H1 (cell line): ENCODE data around the gene NAALADL1. TPM values are rescaled to one million over a fixed set of nuclear protein-coding genes. Genes with fewer than 3 reads are reported as not detected.

Source experiments
- CTCF ChIA-PET: fragments of 300-600 bp; sonication (Branson Sonifier 250); formaldehyde crosslinking; loops from one replicate; lab custom pipeline; 2021; ENCODE audit not compliant: partially characterized antibody; lab: Charles Lee
- POLR2A ChIA-PET: fragments of 300-600 bp; sonication (Branson Sonifier 250); formaldehyde crosslinking; loops from one replicate; lab custom pipeline; 2021; ENCODE audit warnings: inconsistent platforms; ENCODE audit not compliant: partially characterized antibody; lab: Charles Lee
- DNase-seq, 2 experiments: peaks; one replicate each; pipeline versions ENCODE4 v3.0.0 to v3.0.0-alpha.2; 2010 to 2022; ENCODE audit warnings: low spot score in 2 of 2, low read depth in 1 of 2, mixed read lengths in 1 of 2
- FAIRE-seq: peaks from 2 replicates; lab custom pipeline; 2011; peaks lifted over from hg19 to GRCh38; lab: Jason Lieb, UNC
- H2AFZ ChIP-seq: 2 replicates; pipeline ENCODE4 v1.8.1; 2012; ENCODE audit warnings: low read length, inconsistent platforms
- H2AK5ac ChIP-seq: 2 replicates; pipeline ENCODE4 v1.6.1; 2013; ENCODE audit warnings: low read depth, low read length
- H2BK120ac ChIP-seq: replicated peaks from 2 replicates; pipeline ENCODE3; 2013; ENCODE audit warnings: low read depth, low read length, inconsistent platforms
- H2BK12ac ChIP-seq: 2 replicates; pipeline ENCODE4 v1.6.1; 2013; ENCODE audit warnings: low read depth, low read length
- H2BK15ac ChIP-seq: 2 replicates; pipeline ENCODE4 v1.6.1; 2013; ENCODE audit warnings: low read length
- H2BK20ac ChIP-seq: 2 replicates; pipeline ENCODE4 v1.6.1; 2013; ENCODE audit warnings: low read length
- H2BK5ac ChIP-seq: 2 replicates; pipeline ENCODE4 v1.6.1; 2013; ENCODE audit warnings: low read depth, low read length
- H3K14ac ChIP-seq: 2 replicates; pipeline ENCODE4 v1.6.1; 2013; ENCODE audit warnings: inconsistent platforms; ENCODE audit not compliant: insufficient read length
- H3K18ac ChIP-seq: 2 replicates; pipeline ENCODE4 v1.6.1; 2013; ENCODE audit warnings: low read length; ENCODE audit errors: extremely low read depth
- H3K23ac ChIP-seq: 2 replicates; pipeline ENCODE4 v1.6.1; 2013; ENCODE audit warnings: inconsistent platforms; ENCODE audit not compliant: insufficient read length
- H3K23me2 ChIP-seq: 2 replicates; pipeline ENCODE4 v1.6.1; 2013; ENCODE audit warnings: low read depth, low read length
- H3K27ac ChIP-seq: 2 replicates; pipeline ENCODE4 v1.6.1; 2011; ENCODE audit warnings: low read depth, low read length, inconsistent platforms
- H3K27me3 ChIP-seq, 4 experiments: replicated peaks in 1 of 4; 1 replicate in 1 of 4; 2 replicates in 3 of 4; pipeline versions ENCODE4 v1.6.1 to v1.8.1; 2011 to 2013; ENCODE audit warnings: low read length in 3 of 4, mild to moderate bottlenecking in 3 of 4, inconsistent platforms in 2 of 4, mixed read lengths in 2 of 4, moderate library complexity in 1 of 4; ENCODE audit not compliant: control insufficient read depth in 3 of 4, insufficient read depth in 3 of 4; ENCODE audit errors: extremely low read depth in 1 of 4
- H3K36me3 ChIP-seq, 4 experiments: 2 replicates each; pipeline versions ENCODE4 v1.6.1 to v1.8.1; 2011 to 2013; ENCODE audit warnings: mild to moderate bottlenecking in 4 of 4, low read length in 3 of 4, moderate library complexity in 2 of 4, control low read depth in 1 of 4, inconsistent platforms in 1 of 4; ENCODE audit not compliant: insufficient read depth in 4 of 4, control insufficient read depth in 2 of 4
- H3K4ac ChIP-seq: replicated peaks from 2 replicates; pipeline ENCODE3; 2013; ENCODE audit warnings: low read length, low read depth, mixed read lengths, inconsistent platforms; ENCODE audit not compliant: insufficient read length
- H3K4me1 ChIP-seq, 4 experiments: replicated peaks in 1 of 4; 1 replicate in 1 of 4; 2 replicates in 3 of 4; pipeline versions ENCODE4 v1.6.1 to v1.8.1; 2011 to 2013; ENCODE audit warnings: low read length in 3 of 4, inconsistent platforms in 2 of 4, mixed read lengths in 1 of 4; ENCODE audit not compliant: insufficient read depth in 4 of 4, control insufficient read depth in 3 of 4
- H3K4me2 ChIP-seq, 2 experiments: 2 replicates each; pipeline versions ENCODE4 v1.6.1 to v1.8.1; 2011 to 2013; ENCODE audit warnings: low read depth in 2 of 2, low read length in 2 of 2, control low read depth in 1 of 2, inconsistent platforms in 1 of 2, mild to moderate bottlenecking in 1 of 2; ENCODE audit not compliant: insufficient read depth in 1 of 2
- H3K4me3 ChIP-seq, 4 experiments: fragments of 200-600, 300-600 bp in 1 of 4; sonication (generic), shearing (Covaris generic), sonication (Bioruptor Twin) in 1 of 4; 2 replicates each; pipeline versions ENCODE4 v1.5.1 to v1.8.1; 2011 to 2016; ENCODE audit warnings: low read length in 4 of 4, low read depth in 3 of 4, control low read depth in 2 of 4, inconsistent platforms in 2 of 4, mild to moderate bottlenecking in 2 of 4, mixed read lengths in 1 of 4, moderate library complexity in 1 of 4; ENCODE audit not compliant: insufficient read depth in 2 of 4; ENCODE audit errors: extremely low read depth in 1 of 4
- H3K56ac ChIP-seq: replicated peaks from 2 replicates; pipeline ENCODE3; 2013; ENCODE audit warnings: low read depth, mild to moderate bottlenecking, mixed read lengths, low read length, inconsistent platforms; ENCODE audit not compliant: insufficient read length
- H3K79me1 ChIP-seq: 2 replicates; pipeline ENCODE4 v1.6.1; 2013; ENCODE audit warnings: low read depth, low read length, control low read depth
- H3K79me2 ChIP-seq, 2 experiments: 2 replicates each; pipeline versions ENCODE4 v1.6.1 to v1.8.1; 2012 to 2013; ENCODE audit warnings: low read length in 2 of 2, mild to moderate bottlenecking in 2 of 2, inconsistent platforms in 1 of 2; ENCODE audit not compliant: insufficient read depth in 2 of 2, control insufficient read depth in 1 of 2
- H3K9ac ChIP-seq, 4 experiments: replicated peaks in 1 of 4; 1 replicate in 1 of 4; 2 replicates in 3 of 4; pipeline versions ENCODE4 v1.6.1 to v1.8.1; 2011 to 2013; ENCODE audit warnings: low read depth in 3 of 4, low read length in 3 of 4, control low read depth in 2 of 4, mild to moderate bottlenecking in 2 of 4, moderate library complexity in 2 of 4, inconsistent platforms in 1 of 4; ENCODE audit errors: extremely low read depth in 1 of 4
- H3K9me3 ChIP-seq, 2 experiments: 2 replicates each; pipeline versions ENCODE4 v1.6.1 to v1.8.1; 2012 to 2013; ENCODE audit warnings: mild to moderate bottlenecking in 2 of 2, moderate library complexity in 2 of 2, control low read depth in 1 of 2, inconsistent platforms in 1 of 2, low read depth in 1 of 2, low read length in 1 of 2, mixed read lengths in 1 of 2; ENCODE audit not compliant: insufficient read depth in 2 of 2
- H4K20me1 ChIP-seq, 2 experiments: replicated peaks in 1 of 2; 2 replicates each; pipeline versions ENCODE3 to v1.8.1; 2011 to 2013; ENCODE audit warnings: inconsistent platforms in 2 of 2, low read length in 2 of 2, mild to moderate bottlenecking in 1 of 2; ENCODE audit not compliant: insufficient read depth in 2 of 2, control insufficient read depth in 1 of 2
- H4K5ac ChIP-seq: 2 replicates; pipeline ENCODE4 v1.6.1; 2013; ENCODE audit warnings: low read length, low read depth, mixed read lengths, inconsistent platforms; ENCODE audit not compliant: insufficient read length
- H4K8ac ChIP-seq: 2 replicates; pipeline ENCODE4 v1.8.0; 2013; ENCODE audit warnings: mild to moderate bottlenecking, moderate library complexity, low read length, inconsistent platforms; ENCODE audit not compliant: insufficient read depth; ENCODE audit errors: extremely low read depth
- H4K91ac ChIP-seq: replicated peaks from 2 replicates; pipeline ENCODE3; 2013; ENCODE audit warnings: low read length, mixed read lengths, inconsistent platforms; ENCODE audit not compliant: insufficient read length
- BACH1 ChIP-seq: IDR thresholded peaks from 2 replicates; pipeline ENCODE4 v1.6.1; 2012; ENCODE audit warnings: low read length, improper control_type of control experiment
- EZH2 ChIP-seq: fragments of 200-600 bp; sonication (generic); IDR thresholded peaks from 2 replicates; pipeline ENCODE4 v1.7.1; 2012; ENCODE audit warnings: low read depth, mild to moderate bottlenecking, moderate library complexity, low read length, inconsistent platforms; ENCODE audit not compliant: severe bottlenecking
- HDAC6 ChIP-seq: IDR thresholded peaks from one replicate; pipeline ENCODE4 v1.7.1; 2012; ENCODE audit warnings: low read depth, mild to moderate bottlenecking, inconsistent platforms, low read length, moderate library complexity
- KDM1A ChIP-seq: fragments of 200-600, 300-600 bp; sonication (generic); IDR thresholded peaks from 2 replicates; pipeline ENCODE4 v1.7.1; 2016; ENCODE audit warnings: mild to moderate bottlenecking, low read length, borderline replicate concordance
- KDM4A ChIP-seq: IDR thresholded peaks from one replicate; pipeline ENCODE4 v1.7.1; 2012; ENCODE audit warnings: low read depth, mild to moderate bottlenecking, moderate library complexity, low read length, inconsistent platforms; ENCODE audit not compliant: severe bottlenecking
- NANOG ChIP-seq: IDR thresholded peaks from 2 replicates; pipeline ENCODE4 v1.6.1; 2011; ENCODE audit warnings: low read length, low read depth, mild to moderate bottlenecking, inconsistent platforms; ENCODE audit not compliant: insufficient read depth, poor library complexity, severe bottlenecking
- RAD21 ChIP-seq, 2 experiments: IDR thresholded peaks in 1 of 2; conservative IDR thresholded peaks in 1 of 2; 2 replicates each; pipeline ENCODE4 v1.6.1; 2011; ENCODE audit warnings: low read depth in 2 of 2, low read length in 2 of 2, improper control_type of control experiment in 1 of 2, inconsistent platforms in 1 of 2, mild to moderate bottlenecking in 1 of 2, moderate library complexity in 1 of 2
- RBBP5 ChIP-seq: IDR thresholded peaks from 2 replicates; pipeline ENCODE4 v1.7.1; 2012; ENCODE audit warnings: low read depth, mild to moderate bottlenecking, inconsistent platforms, low read length, moderate library complexity, borderline replicate concordance
- RFX5 ChIP-seq: IDR thresholded peaks from 2 replicates; pipeline ENCODE4 v1.6.1; 2011; ENCODE audit warnings: low read depth, low read length, improper control_type of control experiment, borderline replicate concordance
- SIRT6 ChIP-seq: IDR thresholded peaks from one replicate; pipeline ENCODE4 v1.7.1; 2012; ENCODE audit warnings: low read length, inconsistent platforms
- SP4 ChIP-seq: IDR thresholded peaks from 2 replicates; pipeline ENCODE4 v1.6.1; 2012; ENCODE audit warnings: low read length, inconsistent platforms
- TBP ChIP-seq: IDR thresholded peaks from 2 replicates; pipeline ENCODE4 v1.6.1; 2011; ENCODE audit warnings: low read depth, low read length, improper control_type of control experiment
- WGBS, 2 experiments: shearing (Covaris generic) in 1 of 2; methylation state at CpG; one replicate each; pipeline versions ENCODE4 v1.1.6 to v1.1.7; 2013 to 2015; ENCODE audit warnings: low lambda C conversion rate in 2 of 2, mixed read lengths in 2 of 2, inconsistent platforms in 1 of 2, low coverage in 1 of 2, missing lambda C conversion rate in 1 of 2; ENCODE audit not compliant: insufficient replicate concordance in 2 of 2, insufficient coverage in 1 of 2, insufficient read length in 1 of 2; ENCODE audit errors: extremely low coverage in 1 of 2, missing lambda C conversion rate in 1 of 2; 5-methylcytosine and 5-hydroxymethylcytosine counted together
- polyA plus RNA-seq, 7 experiments: library from polyadenylated mRNA; depleted of rRNA in 3 of 7; stranded (reverse) in 5 of 7; unstranded in 2 of 7; fragments of >200 nt in 5 of 7; fragments of 200-250 nt in 2 of 7; gene quantifications; 1 replicate in 5 of 7; 2 replicates in 1 of 7; 4 replicates in 1 of 7; pipeline versions ENCODE4 v1.2.1 to v1.2.3, GENCODE V29; 2011 to 2013; ENCODE audit warnings: missing spikeins in 2 of 7, mixed read lengths in 2 of 7
- total RNA-seq: library from RNA; stranded (reverse); fragmentation: NEBNext Ultra II Directional; extraction: Animal tissue kit (Norgen Biotek cat#: 25700); gene quantifications from 2 replicates; pipeline ENCODE4 v1.2.1, GENCODE V29; 2021
- TF ChIP-seq, protein P1 (sequence below): IDR thresholded peaks from 2 replicates; pipeline ENCODE4 v1.6.1; 2012; ENCODE audit warnings: inconsistent platforms

The NAALADL1 gene
- total and polyA plus RNA-seq, 2 of the 8 experiments (the other 6 are each of a cell fraction or from before 2014, with no cell fraction given), result 7.5 to 9.9 TPM

DNA sequence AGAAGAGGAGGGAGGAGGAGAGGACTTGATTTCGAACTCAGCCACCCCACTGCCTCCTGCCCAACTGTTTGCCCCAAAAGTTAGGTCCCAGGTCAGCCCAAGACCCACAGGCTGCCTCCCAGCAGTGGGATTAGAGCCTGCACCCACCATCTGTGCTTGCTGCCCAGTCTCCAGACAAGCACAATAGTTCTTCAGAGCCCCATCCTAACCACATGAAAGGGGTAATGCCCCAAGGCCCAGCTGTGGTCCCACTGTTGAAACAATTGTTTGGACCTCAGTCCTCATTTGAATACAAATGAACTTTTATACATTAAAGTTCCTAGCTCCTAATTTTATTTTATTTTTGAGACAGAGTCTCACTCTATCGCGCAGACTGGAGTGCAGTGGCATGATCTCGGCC lies 32.3 kb upstream of the NAALADL1 start:
- Histone ChIP-seq H4K8ac (no peak overlapping the region; the same call in 1 of the 2 replicates), H4K91ac (no peak overlapping the region), H3K56ac (no peak overlapping the region), H3K27ac (no peak overlapping the region), H3K4ac (no peak overlapping the region), H2BK20ac (no peak overlapping the region), H2BK120ac (no peak overlapping the region), H4K5ac (no peak overlapping the region), H2AFZ (no peak overlapping the region), H2BK5ac (no peak overlapping the region), H3K4me1 (peaks cover 0 to 1% (median under 1%) of the 10 kb centered on the region in 4 experiments; a peak in 1 of 7 replicates), H3K23ac (no peak overlapping the region), H3K79me1 (peaks cover 6% of the 10 kb centered on the region; the same call in 1 of the 2 replicates), H3K4me2 (no peak overlapping the region), H3K4me3 (no peak overlapping the region), H3K27me3 (no peaks in the 10 kb centered on the region), H2AK5ac (no peak overlapping the region), H3K9me3 (no peaks in the 10 kb centered on the region), H3K79me2 (0 out of 4 replicates have a peak, but pooled peaks cover 0 to 4% of the 10 kb centered on the region in 2 experiments), H3K18ac (no peak overlapping the region), H3K9ac (no peak overlapping the region), H2BK12ac (no peak overlapping the region), H4K20me1 (no peaks in the 10 kb centered on the region), H2BK15ac (no peak overlapping the region), H3K36me3 (peaks cover 2 to 13% (median 10%) of the 10 kb centered on the region in 4 experiments; a peak in 5 of 8 replicates), H3K23me2 (no peaks in the 10 kb centered on the region), H3K14ac (no peak overlapping the region)
- FAIRE-seq (no peak), DNase-seq (no peak)
- WGBS, 2 experiments, result 94% methylated on average over 4 of the region's 4 CpGs; no CpG with 5 or more reads in 1 of the 2 experiments
- POLR2A ChIA-PET, result interaction anchor here (0.8 to 16.8 kb wide), 8 partner anchors 7 to 407 kb away, joined by 3 to 230 read pairs (median 5); partner anchors contain the start of genes ARL2, CDCA5, SF1 and TM7SF2
- CTCF ChIA-PET, result interaction anchor here (0.6 to 2.0 kb wide), 7 partner anchors 13 to 439 kb away, joined by 3 to 9 read pairs (median 3); partner anchors contain the start of gene TM7SF2
- TF ChIP-seq RBBP5 (no peak), KDM1A (no peak), KDM4A (no peak), HDAC6 (no peak), SIRT6 (no peak), NANOG (no peak), BACH1 (no peak), RFX5 (no peak), RAD21 (IDR thresholded peaks at IDR 0.05 in 1 of 2, conservative IDR thresholded peaks at IDR 0.05 in 1 of 2; ENCODE audit: low read depth in 2 of 2, low read length in 2 of 2) (no peak), EZH2 (no peak), TBP (no peak), SP4 (no peak)
- TF ChIP-seq, protein P1, sequence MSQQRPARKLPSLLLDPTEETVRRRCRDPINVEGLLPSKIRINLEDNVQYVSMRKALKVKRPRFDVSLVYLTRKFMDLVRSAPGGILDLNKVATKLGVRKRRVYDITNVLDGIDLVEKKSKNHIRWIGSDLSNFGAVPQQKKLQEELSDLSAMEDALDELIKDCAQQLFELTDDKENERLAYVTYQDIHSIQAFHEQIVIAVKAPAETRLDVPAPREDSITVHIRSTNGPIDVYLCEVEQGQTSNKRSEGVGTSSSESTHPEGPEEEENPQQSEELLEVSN, result no peak
